ENCODE results near the gene BCL11B.
"Not testable (repeated sequence)": the region's sequence is repeated elsewhere in the genome, so short reads cannot be mapped to it uniquely, and the experiment has no call there.

BCL11B gene

DNA sequence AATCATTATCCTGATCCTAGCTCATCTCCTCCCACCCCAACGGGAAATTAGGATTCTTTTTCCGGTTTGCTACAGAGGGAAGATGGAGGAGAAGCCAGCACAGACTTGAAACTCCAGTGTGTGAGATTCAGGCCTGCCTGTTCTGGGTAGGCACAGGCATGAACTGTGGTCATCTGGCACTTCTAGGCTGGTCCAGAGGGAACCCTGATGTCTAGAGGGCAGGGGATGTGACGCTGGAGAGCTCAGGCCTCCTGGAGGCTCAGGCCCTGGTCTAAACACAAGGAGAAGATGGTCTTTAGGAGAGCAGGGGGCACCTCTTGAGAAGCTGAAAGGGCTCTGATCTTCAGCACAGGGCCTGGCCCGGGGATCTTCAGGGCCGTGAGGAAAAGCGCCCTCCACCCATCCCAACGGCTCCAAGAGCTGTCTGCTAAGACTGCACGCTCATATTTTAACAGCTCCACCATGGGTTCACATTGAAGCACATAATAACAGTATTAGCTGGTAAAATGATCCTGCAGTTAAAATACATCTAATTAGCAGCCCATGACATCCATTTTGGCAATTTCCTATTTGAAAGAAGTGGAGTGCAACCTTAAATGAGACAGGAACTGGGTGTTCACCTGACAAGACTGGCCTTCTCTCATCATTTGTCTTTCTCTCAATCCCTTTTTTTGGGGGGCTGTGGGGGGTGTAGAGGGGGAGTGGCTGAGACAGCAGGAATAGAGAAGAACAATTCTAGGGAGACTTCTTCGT, 35.4 kb downstream of the BCL11B start:
- no peak for DNase-seq

DNA sequence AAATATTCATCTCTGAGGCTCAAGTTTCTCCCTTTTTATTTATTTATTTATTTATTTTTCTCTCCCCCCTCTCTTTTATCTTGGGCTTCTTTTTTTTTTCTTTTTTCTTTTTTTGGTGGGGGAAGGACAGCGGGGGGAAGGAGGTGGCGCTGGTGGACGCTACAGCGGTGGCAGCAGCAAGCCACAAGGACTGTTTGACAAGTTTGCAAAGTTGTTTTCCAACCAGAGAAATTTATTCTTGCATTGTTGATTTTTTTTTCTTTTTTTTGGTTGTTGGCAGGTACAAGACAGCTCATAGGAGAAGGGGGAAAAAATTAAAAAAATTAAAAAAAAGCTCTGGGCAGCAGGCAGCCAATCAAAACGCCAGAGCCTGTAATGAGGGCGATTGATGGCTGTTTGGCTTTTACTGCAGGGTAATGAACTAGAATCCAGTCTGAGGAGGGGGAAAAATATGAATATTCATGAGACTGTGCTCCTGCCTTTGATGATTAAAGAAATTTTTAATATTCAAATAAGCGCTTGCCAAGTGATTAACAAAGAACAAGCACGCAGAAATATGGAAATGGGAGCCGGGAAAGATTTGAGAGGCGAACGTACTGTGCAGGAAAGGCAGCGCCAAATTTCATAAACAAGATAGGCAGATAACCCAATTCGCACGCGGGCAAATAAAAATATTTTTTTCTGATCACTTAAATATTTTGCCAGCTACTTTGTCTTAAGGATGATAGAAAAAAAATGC, 36.2 kb downstream of the BCL11B start:
- DNase-seq, result no peak

DNA sequence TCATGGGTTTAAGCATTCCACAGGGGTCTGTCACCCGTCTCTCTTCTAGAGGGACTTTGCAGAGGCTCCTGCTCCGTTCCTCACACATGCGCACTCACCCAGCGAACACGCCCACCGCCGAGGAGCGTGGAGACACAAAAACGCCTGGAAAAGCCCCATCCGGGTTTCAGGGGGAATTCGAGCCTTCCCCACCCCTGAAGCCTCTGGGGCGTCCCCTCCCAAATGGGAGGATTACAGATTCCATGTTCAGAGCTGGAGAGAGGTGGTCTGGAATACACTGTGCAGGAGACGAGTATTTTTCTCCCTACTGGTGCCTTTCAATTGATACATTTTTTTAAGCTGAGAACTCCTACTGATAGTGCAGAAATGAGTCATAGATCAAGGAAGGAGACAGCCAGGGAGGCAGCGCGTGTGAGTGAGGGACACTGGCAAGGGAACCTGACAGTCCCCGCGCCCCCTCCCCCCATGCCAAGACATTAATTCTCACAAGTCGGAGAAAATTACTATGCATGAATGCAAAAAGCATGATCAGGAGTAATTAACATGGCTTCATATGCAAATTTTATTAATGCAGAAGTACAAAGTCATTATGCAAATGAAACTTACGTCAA, 36.9 kb downstream of the BCL11B start:
- peak; percentile 71 for DNase-seq

- DNase-seq, result no peak
Measured at GRCh38 chr14:99234355-99234754, 37.6 kb downstream of the BCL11B start.

- DNase-seq, result no peak
Measured at GRCh38 chr14:99233222-99234035, 38.6 kb downstream of the BCL11B start.

DNA sequence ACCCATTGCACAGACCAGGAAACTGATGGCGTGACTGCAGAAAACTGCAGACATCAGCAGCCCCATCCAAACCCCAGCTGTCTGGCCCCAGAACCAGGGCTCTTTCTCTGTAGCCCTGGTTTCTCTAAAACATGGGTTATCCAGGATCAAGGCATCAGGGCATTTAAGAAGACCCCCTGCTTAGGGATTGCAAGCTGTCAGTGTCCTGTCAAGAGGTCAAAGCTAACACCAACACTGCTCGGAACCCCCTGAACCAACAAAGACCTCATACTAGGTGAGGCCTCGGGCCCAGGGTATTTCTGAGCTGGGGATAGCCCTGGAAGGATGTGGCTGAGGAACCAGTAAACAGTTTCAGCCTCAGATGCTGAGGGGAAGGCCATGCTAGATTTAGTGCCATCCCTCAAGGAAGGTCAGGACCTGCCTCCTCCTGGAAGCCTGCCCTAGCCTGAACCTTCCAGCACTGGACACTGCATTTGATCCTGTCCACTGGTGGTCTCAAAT, 39.2 kb downstream of the BCL11B start:
- no peak for DNase-seq

GRCh38 chr14:99231850-99232713, 39.9 kb downstream of the BCL11B start:
- peak; percentile 89 for DNase-seq

- DNase-seq, result no peak
Measured at GRCh38 chr14:99231161-99231849, 40.7 kb downstream of the BCL11B start.

DNA sequence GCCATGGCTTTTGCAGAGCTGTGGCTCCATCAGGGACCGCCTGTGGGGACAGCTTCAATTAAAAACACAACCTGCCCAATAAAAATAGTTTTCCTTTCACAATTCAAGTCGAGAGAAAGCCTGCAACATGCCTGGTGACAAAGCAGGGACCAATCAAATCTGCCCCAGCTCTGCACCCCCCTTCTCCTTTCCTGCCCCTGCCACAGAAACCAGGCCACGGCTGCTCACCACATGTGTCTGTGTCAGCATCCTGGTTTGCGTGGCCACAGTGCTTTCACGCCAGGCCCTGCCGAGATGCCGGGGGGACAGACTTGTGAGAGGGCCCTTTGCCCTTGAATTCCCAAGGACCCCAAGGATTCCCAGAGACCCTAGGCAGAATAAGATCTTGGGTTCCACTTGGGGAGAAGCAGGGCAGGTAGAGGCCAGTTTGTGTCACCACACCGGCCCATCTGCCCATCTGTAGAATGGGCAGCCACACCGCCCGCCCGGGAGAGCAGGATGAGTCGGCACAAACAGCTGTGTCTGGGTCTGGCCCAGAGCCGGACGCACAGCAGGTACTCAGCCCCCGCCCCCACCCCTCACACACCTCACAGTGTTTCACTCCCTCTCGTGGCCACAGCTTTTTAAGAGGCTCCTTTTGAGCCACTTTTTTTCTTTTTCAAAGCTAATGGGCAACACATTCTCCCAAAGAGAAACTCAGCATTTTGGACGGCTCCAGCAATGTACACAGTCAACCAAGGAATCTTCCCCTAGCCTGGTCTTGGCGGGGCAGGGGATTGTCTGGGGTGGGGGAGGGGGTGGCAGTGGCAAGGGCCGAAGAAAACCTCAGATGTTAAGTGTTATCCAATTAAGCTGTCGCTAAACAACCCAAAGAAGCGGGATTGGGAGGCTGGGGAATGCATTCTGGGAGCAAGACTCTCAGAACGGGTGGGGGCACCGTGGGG, 41.5 kb downstream of the BCL11B start:
- peak; percentile 73 for DNase-seq

DNA sequence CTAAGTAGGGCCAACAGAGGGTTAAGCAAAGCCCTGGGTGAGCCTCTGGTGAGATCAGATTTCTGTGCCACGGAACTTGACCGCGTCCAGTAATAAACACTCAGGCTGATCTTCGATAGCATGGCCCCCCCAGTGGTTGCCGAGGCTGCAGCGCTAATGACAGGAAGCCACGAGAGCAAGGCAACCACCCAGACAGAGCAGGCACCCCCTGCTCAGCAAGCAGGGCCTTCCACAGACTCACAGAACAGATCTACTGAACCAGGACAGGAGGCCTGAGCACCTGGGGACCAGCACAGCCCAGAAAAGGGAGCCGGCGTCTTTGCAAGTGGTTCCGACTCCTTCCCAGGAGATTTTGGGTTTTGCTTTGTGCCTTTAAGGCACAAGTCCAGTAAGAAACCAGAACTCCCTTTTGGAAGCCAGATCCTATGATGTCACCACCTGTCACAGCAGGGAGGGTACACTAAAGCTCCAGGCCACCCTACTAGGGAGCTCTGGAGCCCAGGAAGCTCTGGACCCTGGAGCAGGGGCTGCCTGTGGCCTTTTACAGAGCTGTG, 42.3 kb downstream of the BCL11B start:
- peak; percentile 57 for DNase-seq

- not testable (repeated sequence) for DNase-seq
Measured at GRCh38 chr14:99228760-99229159, 43.2 kb downstream of the BCL11B start.

DNA sequence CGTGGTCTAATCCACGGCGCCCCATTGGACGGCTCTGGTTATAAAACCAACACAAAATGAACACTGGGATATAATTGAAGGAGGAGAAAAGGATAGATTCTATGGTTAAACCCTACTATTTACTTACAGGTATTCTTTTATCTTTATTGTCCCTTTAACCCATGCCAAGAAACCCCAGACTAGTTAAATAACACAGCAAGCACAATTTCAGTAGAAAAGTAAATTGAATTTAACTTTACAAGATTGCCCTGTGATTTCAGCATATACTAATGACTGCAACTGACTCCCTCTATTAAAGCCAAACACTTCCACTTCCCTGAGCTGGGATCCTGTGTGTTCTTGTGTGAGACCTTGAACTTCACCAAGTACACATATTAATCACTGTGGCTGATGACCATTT, 45.3 kb downstream of the BCL11B start:
- DNase-seq, result no peak

GRCh38 chr14:99225436-99226203, 46.4 kb downstream of the BCL11B start:
- DNase-seq, result peak; percentile 47

- DNase-seq, result no peak
Measured at GRCh38 chr14:99224948-99225347, 47.0 kb downstream of the BCL11B start.

- DNase-seq, result no peak
Measured at GRCh38 chr14:99224116-99224910, 47.7 kb downstream of the BCL11B start.

- DNase-seq, result no peak
Measured at GRCh38 chr14:99221445-99221844, 50.6 kb downstream of the BCL11B start.

- DNase-seq, result peak; percentile 12
Measured at GRCh38 chr14:99217066-99217955, 54.7 kb downstream of the BCL11B start.

Data from fibroblast of upper back skin (primary cell).